ENCODE data around the gene NUDCD3. TPM values are rescaled to one million over a fixed set of nuclear protein-coding genes. Genes with fewer than 3 reads are reported as not detected.

NUDCD3 gene
- total RNA-seq, 1 experiment from 2014 or later, result 82.3 TPM

DNA sequence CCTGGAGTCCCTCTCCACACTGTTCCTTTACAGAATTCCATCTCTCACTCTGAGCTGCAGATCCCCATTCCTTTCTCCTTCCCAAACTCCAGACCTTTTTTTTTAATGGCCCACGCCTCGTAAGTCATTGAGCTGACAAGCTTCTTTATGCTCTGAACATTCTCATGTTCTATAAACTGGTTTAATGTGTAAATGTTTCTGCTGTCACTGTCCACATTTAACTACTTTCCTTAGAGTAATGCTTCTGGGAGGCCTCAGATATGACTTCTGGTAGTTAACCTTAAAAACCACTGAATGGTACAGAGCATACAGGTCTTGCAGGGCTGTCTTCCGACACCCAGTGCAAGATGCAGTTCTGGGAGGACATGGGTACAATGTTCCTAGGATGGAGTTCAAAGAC, 94.0 kb downstream of the NUDCD3 start:
- BruUV-seq (replicated peaks), result no TSS peak
- no peak overlapping the region for H3K4me2 ChIP-seq (ENCODE audit: low read length)
- H3F3A ChIP-seq (ENCODE audit: low read length, unreplicated experiment), result no peaks in the 10 kb centered on the region
- DNase-seq (no peak), ATAC-seq (no peak)
- no peak overlapping the region for H2AFZ ChIP-seq (ENCODE audit: low read length)
- H3K9ac ChIP-seq (ENCODE audit: low read length), result no peak overlapping the region
- no peaks in the 10 kb centered on the region for H3K9me2 ChIP-seq (replicated peaks; ENCODE audit: low read length)
- intact Hi-C loops (cut with micrococcal nuclease), result no loop called here
- no peaks in the 10 kb centered on the region for H3K79me2 ChIP-seq (ENCODE audit: low read length)
- no peak overlapping the region for H3K27ac ChIP-seq (ENCODE audit: low read length)
- CTCF ChIA-PET, result no interaction called here
- H3K4me3 ChIP-seq (ENCODE audit: low read length), result no peak overlapping the region
- TF ChIP-seq, protein P1, sequence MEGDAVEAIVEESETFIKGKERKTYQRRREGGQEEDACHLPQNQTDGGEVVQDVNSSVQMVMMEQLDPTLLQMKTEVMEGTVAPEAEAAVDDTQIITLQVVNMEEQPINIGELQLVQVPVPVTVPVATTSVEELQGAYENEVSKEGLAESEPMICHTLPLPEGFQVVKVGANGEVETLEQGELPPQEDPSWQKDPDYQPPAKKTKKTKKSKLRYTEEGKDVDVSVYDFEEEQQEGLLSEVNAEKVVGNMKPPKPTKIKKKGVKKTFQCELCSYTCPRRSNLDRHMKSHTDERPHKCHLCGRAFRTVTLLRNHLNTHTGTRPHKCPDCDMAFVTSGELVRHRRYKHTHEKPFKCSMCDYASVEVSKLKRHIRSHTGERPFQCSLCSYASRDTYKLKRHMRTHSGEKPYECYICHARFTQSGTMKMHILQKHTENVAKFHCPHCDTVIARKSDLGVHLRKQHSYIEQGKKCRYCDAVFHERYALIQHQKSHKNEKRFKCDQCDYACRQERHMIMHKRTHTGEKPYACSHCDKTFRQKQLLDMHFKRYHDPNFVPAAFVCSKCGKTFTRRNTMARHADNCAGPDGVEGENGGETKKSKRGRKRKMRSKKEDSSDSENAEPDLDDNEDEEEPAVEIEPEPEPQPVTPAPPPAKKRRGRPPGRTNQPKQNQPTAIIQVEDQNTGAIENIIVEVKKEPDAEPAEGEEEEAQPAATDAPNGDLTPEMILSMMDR (conservative IDR thresholded peaks at IDR 0.05; ENCODE audit: low read depth, low read length), result no peak
- TF ChIP-seq EZH2phosphoT487 (IDR thresholded peaks at IDR 0.05; ENCODE audit: borderline replicate concordance, low read length) (no peak), EZH2 (IDR thresholded peaks at IDR 0.05; ENCODE audit: low read length, unreplicated experiment) (no peak)
- peaks cover 10% of the 10 kb centered on the region for H3K36me3 ChIP-seq (ENCODE audit: low read depth, low read length)
- H4K20me1 ChIP-seq (ENCODE audit: low read length), result no peaks in the 10 kb centered on the region
- no peaks in the 10 kb centered on the region for H3K4me1 ChIP-seq (ENCODE audit: insufficient read depth, low read length)
- no peaks in the 10 kb centered on the region for H3K27me3 ChIP-seq (ENCODE audit: low read length)
- POLR2A ChIA-PET (ENCODE audit: unreplicated experiment), result interaction anchor here (0.6 kb wide), 1 partner anchor 11 kb away, joined by 7 read pairs; no protein-coding TSS in a partner anchor
- no peaks in the 10 kb centered on the region for H3K9me3 ChIP-seq (ENCODE audit: low read length)

DNA sequence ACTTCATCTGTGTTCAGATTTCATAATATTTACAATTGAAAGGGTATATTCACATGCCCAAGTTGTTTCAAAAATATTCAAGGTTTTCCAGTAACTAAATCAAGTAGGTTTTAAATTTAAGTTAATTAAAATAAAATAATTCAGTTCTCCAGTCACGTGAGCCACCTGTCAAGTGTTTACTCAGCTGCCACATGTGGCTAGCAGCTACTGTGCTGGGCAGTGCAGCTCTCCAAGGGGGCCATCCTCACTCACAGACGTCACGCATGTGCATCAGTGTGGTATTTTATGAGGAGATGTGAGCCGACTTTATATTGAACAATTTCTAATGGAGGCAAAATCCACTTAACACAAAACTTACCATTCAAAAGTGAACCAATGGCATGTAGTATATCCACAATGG, 95.4 kb downstream of the NUDCD3 start:
- TF ChIP-seq EZH2phosphoT487 (IDR thresholded peaks at IDR 0.05; ENCODE audit: borderline replicate concordance, low read length) (no peak), EZH2 (IDR thresholded peaks at IDR 0.05; ENCODE audit: low read length, unreplicated experiment) (no peak)
- TF ChIP-seq, protein P1 (conservative IDR thresholded peaks at IDR 0.05; ENCODE audit: low read depth, low read length), result no peak
- H3K4me1 ChIP-seq (ENCODE audit: insufficient read depth, low read length), result no peaks in the 10 kb centered on the region
- H3K9ac ChIP-seq (ENCODE audit: low read length), result no peak overlapping the region
- no peak overlapping the region for H3K4me2 ChIP-seq (ENCODE audit: low read length)
- H3K27ac ChIP-seq (ENCODE audit: low read length), result no peak overlapping the region
- H3K79me2 ChIP-seq (ENCODE audit: low read length), result no peaks in the 10 kb centered on the region
- no peak overlapping the region for H2AFZ ChIP-seq (ENCODE audit: low read length)
- DNase-seq (no peak), ATAC-seq (no peak)
- no peaks in the 10 kb centered on the region for H3K27me3 ChIP-seq (ENCODE audit: low read length)
- no peaks in the 10 kb centered on the region for H3F3A ChIP-seq (ENCODE audit: low read length, unreplicated experiment)
- POLR2A ChIA-PET (ENCODE audit: unreplicated experiment), result no interaction called here
- no peaks in the 10 kb centered on the region for H3K9me2 ChIP-seq (replicated peaks; ENCODE audit: low read length)
- no TSS peak for BruUV-seq (replicated peaks)
- H4K20me1 ChIP-seq (ENCODE audit: low read length), result no peaks in the 10 kb centered on the region
- no peak overlapping the region for H3K4me3 ChIP-seq (ENCODE audit: low read length)
- intact Hi-C loops (cut with micrococcal nuclease), result no loop called here
- CTCF ChIA-PET, result interaction anchor here (0.5 kb wide), 1 partner anchor 82 kb away, joined by 7 read pairs; no protein-coding TSS in a partner anchor
- H3K36me3 ChIP-seq (ENCODE audit: low read depth, low read length), result peaks cover 14% of the 10 kb centered on the region; the same call in 1 of the 2 replicates
- no peaks in the 10 kb centered on the region for H3K9me3 ChIP-seq (ENCODE audit: low read length)

DNA sequence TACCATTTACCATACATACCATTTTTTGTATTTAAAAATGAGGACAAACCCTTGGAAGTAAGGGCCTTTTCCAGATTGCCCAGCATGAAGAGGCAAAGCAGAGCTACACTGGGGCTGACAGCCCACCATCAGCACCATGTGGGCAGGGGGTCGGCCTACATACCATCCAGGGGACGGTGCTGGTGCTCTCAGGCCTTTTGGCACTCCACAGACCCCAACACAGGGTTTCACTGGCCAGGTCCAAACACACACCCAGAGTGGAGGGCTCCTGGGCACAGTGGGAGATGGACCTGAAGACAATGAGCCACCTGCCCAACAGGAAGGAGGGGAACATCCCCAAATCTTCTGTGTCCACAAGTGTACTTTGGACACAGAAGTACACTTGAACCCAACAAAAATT, 95.8 kb downstream of the NUDCD3 start:
- BruUV-seq (replicated peaks), result no TSS peak
- ChIA-PET CTCF (interaction anchor here (0.5 kb wide), 1 partner anchor 83 kb away, joined by 7 read pairs; no protein-coding TSS in a partner anchor), POLR2A (ENCODE audit: unreplicated experiment) (no interaction called here)
- Histone ChIP-seq H3K27me3 (ENCODE audit: low read length) (no peaks in the 10 kb centered on the region), H3K9me2 (replicated peaks; ENCODE audit: low read length) (no peaks in the 10 kb centered on the region), H2AFZ (ENCODE audit: low read length) (no peak overlapping the region), H3F3A (ENCODE audit: low read length, unreplicated experiment) (no peaks in the 10 kb centered on the region), H4K20me1 (ENCODE audit: low read length) (no peaks in the 10 kb centered on the region), H3K4me2 (ENCODE audit: low read length) (no peak overlapping the region), H3K9ac (ENCODE audit: low read length) (no peak overlapping the region), H3K9me3 (ENCODE audit: low read length) (no peaks in the 10 kb centered on the region), H3K27ac (ENCODE audit: low read length) (no peak overlapping the region), H3K36me3 (ENCODE audit: low read depth, low read length) (peaks cover 14% of the 10 kb centered on the region; the same call in 1 of the 2 replicates), H3K4me1 (ENCODE audit: insufficient read depth, low read length) (no peaks in the 10 kb centered on the region), H3K79me2 (ENCODE audit: low read length) (no peaks in the 10 kb centered on the region), H3K4me3 (ENCODE audit: low read length) (no peak overlapping the region)
- TF ChIP-seq EZH2 (IDR thresholded peaks at IDR 0.05; ENCODE audit: low read length, unreplicated experiment) (no peak), EZH2phosphoT487 (IDR thresholded peaks at IDR 0.05; ENCODE audit: borderline replicate concordance, low read length) (no peak)
- TF ChIP-seq, protein P1 (conservative IDR thresholded peaks at IDR 0.05; ENCODE audit: low read depth, low read length), result no peak
- no peak for DNase-seq
- ATAC-seq, result no peak
- intact Hi-C loops (cut with micrococcal nuclease), result no loop called here

Measured in PC-3 (cell line).